GM12892 (cell line): ENCODE measurements around the gene NKAIN2.

Experiments
- POLR2A ChIP-seq: IDR thresholded peaks from 2 replicates; pipeline ENCODE4 v1.6.1; 2011; ENCODE audit warnings: low read depth, low read length, control low read depth
- TAF1 ChIP-seq: IDR thresholded peaks from 2 replicates; pipeline ENCODE4 v1.6.1; 2011; ENCODE audit warnings: low read depth, mild to moderate bottlenecking, control low read depth, low read length, borderline replicate concordance

GRCh38 chr6:124029567-124029966 lies 225.9 kb downstream of the NKAIN2 start:
- no peak for TF ChIP-seq TAF1
- TF ChIP-seq POLR2A = no peak
